K562 (cell line): Measurements from ENCODE around the gene MEST. TPM values are rescaled to one million over a fixed set of nuclear protein-coding genes. Genes with fewer than 3 reads are reported as not detected.

Experiments
- ATAC-seq: fragments of 200-7000 bp; cut with Tn5 transposase; 3 replicates; pipeline ENCODE4 v1.9.1; 2020; ENCODE audit warnings: moderate library complexity
- BruUV-seq: library from RNA; stranded (reverse); fragments of 400-500 nt; replicated peaks from 2 replicates; lab custom pipeline; 2021; lab: Mats Ljungman, UMichigan
- CTCF ChIA-PET: fragments of 300-600 bp; formaldehyde crosslinking; extraction: SDS; loops from one replicate; lab custom pipeline; 2021; ENCODE audit warnings: low intra/inter-chr PET ratio; lab: Yijun Ruan, JAX
- POLR2A ChIA-PET: fragments of 300-600, 350-650 bp; sonication (Branson Sonifier 250); formaldehyde crosslinking; extraction: SDS; loops from one replicate; lab custom pipeline; 2021; ENCODE audit warnings: antibody characterized with exemption, inconsistent platforms; lab: Yijun Ruan, JAX
- DNase-seq, 4 experiments: peaks; one replicate each; pipeline versions ENCODE4 v3.0.0 to v3.0.0-alpha.2; 2011 to 2018; ENCODE audit warnings: low spot score in 3 of 4, mixed read lengths in 3 of 4; ENCODE audit errors: extremely low read depth in 1 of 4
- FAIRE-seq: peaks from 2 replicates; lab custom pipeline; 2011; peaks lifted over from hg19 to GRCh38; lab: Jason Lieb, UNC
- H2AFZ ChIP-seq: 2 replicates; pipeline ENCODE4 v1.6.0; 2011; ENCODE audit warnings: low read depth, low read length, control low read depth, inconsistent platforms
- H3K27ac ChIP-seq: fragments of 200-600 bp; 3 replicates; pipeline ENCODE4 v1.8.0; 2011; ENCODE audit warnings: low read depth, mild to moderate bottlenecking, control low read depth, inconsistent platforms, low read length, moderate library complexity, mixed read lengths; ENCODE audit errors: extremely low read depth
- H3K27me3 ChIP-seq, 2 experiments: fragments of 300-600 bp in 1 of 2; 2 replicates in 1 of 2; 3 replicates in 1 of 2; pipeline versions ENCODE4 v1.6.0 to v1.8.0; 2011; ENCODE audit warnings: inconsistent platforms in 2 of 2, low read length in 2 of 2, mild to moderate bottlenecking in 1 of 2, mixed read lengths in 1 of 2, moderate library complexity in 1 of 2; ENCODE audit not compliant: control insufficient read depth in 2 of 2, insufficient read depth in 2 of 2
- H3K36me3 ChIP-seq: fragments of 300-600 bp; 3 replicates; pipeline ENCODE4 v1.8.0; 2011; ENCODE audit warnings: mild to moderate bottlenecking, low read length, inconsistent platforms; ENCODE audit not compliant: control insufficient read depth, insufficient read depth
- H3K4me1 ChIP-seq, 2 experiments: fragments of 200-600 bp in 1 of 2; replicated peaks in 1 of 2; 2 replicates in 1 of 2; 3 replicates in 1 of 2; pipeline versions ENCODE4 v1.5.1 to v1.8.0; 2011; ENCODE audit warnings: inconsistent platforms in 2 of 2, low read length in 2 of 2, mild to moderate bottlenecking in 1 of 2, mixed read lengths in 1 of 2, moderate library complexity in 1 of 2; ENCODE audit not compliant: control insufficient read depth in 2 of 2, insufficient read depth in 2 of 2
- H3K4me2 ChIP-seq: 2 replicates; pipeline ENCODE4 v1.6.1; 2011; ENCODE audit warnings: low read length, control low read depth, inconsistent platforms, mixed read lengths; ENCODE audit not compliant: insufficient read depth
- H3K4me3 ChIP-seq: fragments of 200-600 bp; sonication (generic), shearing (Covaris generic); 2 replicates; pipeline ENCODE4 v1.5.1; 2016; ENCODE audit warnings: control low read depth, inconsistent platforms
- H3K79me2 ChIP-seq: fragments of 200-600 bp; 3 replicates; pipeline ENCODE4 v1.8.0; 2011; ENCODE audit warnings: low read length, inconsistent platforms; ENCODE audit not compliant: control insufficient read depth, insufficient read depth
- H3K9ac ChIP-seq, 2 experiments: 2 replicates each; pipeline versions ENCODE4 v1.6.0 to v1.6.1; 2011; ENCODE audit warnings: low read depth in 2 of 2, low read length in 2 of 2, control low read depth in 1 of 2, inconsistent platforms in 1 of 2, mild to moderate bottlenecking in 1 of 2, mixed read lengths in 1 of 2; ENCODE audit not compliant: insufficient read depth in 1 of 2
- H3K9me1 ChIP-seq: one replicate; pipeline ENCODE4 v1.6.0; 2011; ENCODE audit warnings: inconsistent platforms, mild to moderate bottlenecking, low read length, moderate library complexity; ENCODE audit not compliant: control insufficient read depth, insufficient read depth
- H3K9me3 ChIP-seq: replicated peaks from 2 replicates; pipeline ENCODE4 v1.5.1; 2011; ENCODE audit warnings: low read depth, low read length, inconsistent platforms; ENCODE audit not compliant: control insufficient read depth, insufficient read depth
- H4K20me1 ChIP-seq: replicated peaks from 2 replicates; pipeline ENCODE4 v1.6.1; 2011; ENCODE audit warnings: low read length, inconsistent platforms, mixed read lengths; ENCODE audit not compliant: control insufficient read depth, insufficient read depth
- ARID3A ChIP-seq: IDR thresholded peaks from 2 replicates; pipeline ENCODE4 v1.6.1; 2012; ENCODE audit warnings: low read depth, low read length, improper control_type of control experiment, borderline replicate concordance
- E4F1 ChIP-seq: fragments of 250-450 bp; sonication (Bioruptor Pico); IDR thresholded peaks from 2 replicates; pipeline ENCODE4 v1.5.0; 2021; ENCODE audit warnings: mild to moderate bottlenecking, borderline replicate concordance
- PTBP1 ChIP-seq: fragments of 200-400 bp; formaldehyde crosslinking; IDR thresholded peaks from 2 replicates; pipeline ENCODE4 v1.6.1; 2017; ENCODE audit warnings: low read depth, low read length
- THRA ChIP-seq: fragments of 450-650 bp; IDR thresholded peaks from 2 replicates; pipeline ENCODE4 v1.6.1; 2017; ENCODE audit warnings: mild to moderate bottlenecking, moderate library complexity
- WGBS: fragments of 100-300 bp; shearing (Covaris generic); methylation state at CpG from one replicate; pipeline ENCODE4 v1.1.6; 2016; ENCODE audit warnings: low coverage, mixed read lengths; ENCODE audit not compliant: insufficient coverage; ENCODE audit errors: missing lambda C conversion rate; 5-methylcytosine and 5-hydroxymethylcytosine counted together
- in situ Hi-C: fragments of 300-500 bp; cut with MboI; formaldehyde crosslinking; loops from 4 replicates; pipeline ENCODE4 v1.15.0; 2018; ENCODE audit warnings: inconsistent platforms, mixed read lengths
- intact Hi-C: fragments of 100-400 bp; cut with micrococcal nuclease; formaldehyde crosslinking; loops from 2 replicates; pipeline ENCODE4 v1.14.2; 2022
- polyA plus RNA-seq, 8 experiments: library from polyadenylated mRNA; depleted of rRNA in 4 of 8; stranded (reverse) in 5 of 8; unstranded in 3 of 8; fragments of >200 nt; fragmentation: Nextera tagmentation in 2 of 8; fragmentation: Illumina TruSeq in 1 of 8; extraction: Ambion mirVana in 2 of 8; extraction: Trizol in 1 of 8; gene quantifications; 2 replicates each; pipeline versions ENCODE4 v1.2.1 to v1.2.3, GENCODE V29; 2011 to 2014; ENCODE audit warnings: inconsistent platforms in 1 of 8, missing spikeins in 1 of 8
- total RNA-seq, 7 experiments: library from RNA; depleted of rRNA in 6 of 7; stranded (reverse); fragments of >200 nt in 6 of 7; fragmentation: Illumina TruSeq in 2 of 7; extraction: Trizol in 2 of 7; gene quantifications; 2 replicates each; pipeline versions ENCODE4 v1.2.1 to v1.2.3, GENCODE V29; 2011 to 2021; ENCODE audit warnings: low replicate concordance in 1 of 7

MEST gene
- total and polyA plus RNA-seq, 9 of the 15 experiments (the other 6 are each of a cell fraction or from before 2014, with no cell fraction given): 0.04 to 0.74 (median 0.36) TPM; not detected in 1

GRCh38 chr7:130458257-130458656 lies 33.6 kb upstream of the MEST start:
- H3K79me2 ChIP-seq: no peaks in the 10 kb centered on the region
- WGBS: 2% methylated on average over 2 of the region's 2 CpGs
- POLR2A ChIA-PET: no interaction called here

More at GRCh38 chr7:130458257-130458656, 33.6 kb upstream of the MEST start:
- H2AFZ ChIP-seq: no peak overlapping the region
- H4K20me1 ChIP-seq: no peaks in the 10 kb centered on the region
- no peak overlapping the region for H3K27ac ChIP-seq
- DNase-seq (no peak), FAIRE-seq (no peak), ATAC-seq (no peak)
- in situ Hi-C loops: no loop called here
- no peak overlapping the region for H3K9ac ChIP-seq
- no peak for TF ChIP-seq ARID3A
- no peak for TF ChIP-seq THRA
- no peak for TF ChIP-seq E4F1 (CRISPR knock-in tag)
- no peak for TF ChIP-seq PTBP1
- H3K4me2 ChIP-seq: no peak overlapping the region
- no peaks in the 10 kb centered on the region for H3K4me1 ChIP-seq
- intact Hi-C loops: no loop called here
- CTCF ChIA-PET: interaction anchor here (0.6 kb wide), 1 partner anchor 12 kb away, joined by 4 read pairs; no protein-coding TSS in a partner anchor
- H3K9me3 ChIP-seq: no peaks in the 10 kb centered on the region
- no peak overlapping the region for H3K4me3 ChIP-seq
- no peaks in the 10 kb centered on the region for H3K9me1 ChIP-seq
- BruUV-seq: no TSS peak
- H3K27me3 ChIP-seq: peaks cover 0 to 2% of the 10 kb centered on the region in 2 experiments; a peak in 2 of 5 replicates
- no peaks in the 10 kb centered on the region for H3K36me3 ChIP-seq
